Hematopoietic multipotent progenitor cell treated with erythropoietin and hydrocortisone succinate and interleukin-3 and kit ligand, for 17 days (in vitro differentiated cells): ENCODE measurements around the gene GRN.
A peak's percentile ranks its signal among the peaks of the same experiment; 100 is the strongest.
"Not testable (repeated sequence)": the region's sequence is repeated elsewhere in the genome, so short reads cannot be mapped to it uniquely, and the experiment has no call there.

Source experiments
- DNase-seq: peaks from one replicate; pipeline ENCODE4 v3.0.0-alpha.2; 2015; ENCODE audit warnings: low spot score

GRN gene

DNA sequence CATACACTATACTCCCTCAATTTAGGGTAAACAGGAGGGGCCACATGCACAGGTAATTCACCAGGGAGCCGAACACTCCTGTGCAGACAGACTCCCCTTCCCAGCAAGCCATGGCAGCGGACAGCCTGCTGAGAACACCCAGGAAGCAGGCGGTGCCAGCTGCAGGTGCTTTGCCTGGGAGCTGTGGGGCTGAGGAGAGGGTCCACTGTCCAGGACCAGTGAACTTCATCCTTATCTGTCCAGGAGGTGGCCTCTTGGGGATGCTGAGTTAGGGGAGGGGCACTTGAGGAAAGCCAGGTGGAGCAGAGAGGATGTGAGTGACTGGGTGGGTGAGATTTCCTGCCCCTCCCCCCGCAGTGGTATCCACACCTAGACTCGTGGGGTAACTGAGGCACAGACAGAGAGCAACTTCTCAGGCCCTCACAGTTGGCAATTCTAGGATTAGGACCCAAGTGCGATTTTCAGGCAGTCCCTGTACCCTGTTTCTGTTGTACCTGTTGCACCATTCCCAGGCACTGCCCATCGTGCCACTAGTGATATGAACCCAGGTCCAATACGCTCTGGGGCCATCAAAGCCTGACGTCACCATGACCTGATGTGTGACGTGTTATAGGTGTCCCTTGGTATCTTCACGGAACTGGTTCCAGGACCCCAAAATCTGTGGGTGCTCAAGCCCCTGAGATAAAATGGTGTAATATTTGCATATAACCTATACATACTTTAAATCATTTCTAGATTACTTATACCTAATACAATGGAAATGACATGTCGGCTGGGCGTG, 1.2 kb downstream of the GRN start:
- no peak for DNase-seq

DNA sequence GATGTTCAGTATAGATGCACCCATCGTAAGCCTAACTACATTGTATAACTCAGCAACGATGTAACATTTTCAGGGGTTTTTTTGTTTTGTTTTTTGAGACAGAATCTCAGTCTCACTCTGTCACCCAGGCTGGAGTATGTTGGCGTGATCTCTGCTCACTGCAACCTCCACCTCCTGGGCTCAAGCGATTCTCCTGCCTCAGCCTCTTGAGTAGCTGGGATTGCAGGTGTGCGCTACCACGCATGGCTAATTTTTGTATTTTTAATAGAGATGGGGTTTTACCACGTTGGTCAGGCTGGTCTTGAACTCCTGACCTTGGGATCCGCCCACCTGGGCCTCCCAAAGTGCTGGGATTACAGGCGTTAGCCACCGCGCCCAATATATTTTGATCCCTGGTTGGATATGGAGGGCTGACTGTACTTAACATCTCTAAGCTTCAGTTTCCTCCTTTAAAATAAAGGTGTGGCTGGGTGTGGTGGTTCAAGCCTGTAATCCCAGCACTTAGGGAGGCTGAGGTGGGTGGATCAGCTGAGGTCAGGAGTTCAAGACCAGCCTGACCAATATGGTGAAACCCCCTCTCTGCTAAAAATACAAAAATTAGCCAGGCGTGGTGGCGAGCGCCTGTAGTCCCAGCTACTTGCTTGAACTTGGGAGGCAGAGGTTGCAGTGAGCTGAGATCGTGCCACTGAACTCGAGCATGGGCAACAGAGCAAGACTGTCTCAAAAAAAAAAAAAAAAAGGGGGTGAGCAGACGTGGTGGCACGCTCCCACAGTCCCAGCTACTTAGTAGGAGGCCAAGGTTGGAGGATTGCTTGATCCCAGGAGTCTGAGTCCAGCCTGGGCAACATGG, 2.3 kb downstream of the GRN start:
- not testable (repeated sequence) for DNase-seq

GRCh38 chr17:44348234-44348987, 3.3 kb downstream of the GRN start:
- DNase-seq, result no peak

DNA sequence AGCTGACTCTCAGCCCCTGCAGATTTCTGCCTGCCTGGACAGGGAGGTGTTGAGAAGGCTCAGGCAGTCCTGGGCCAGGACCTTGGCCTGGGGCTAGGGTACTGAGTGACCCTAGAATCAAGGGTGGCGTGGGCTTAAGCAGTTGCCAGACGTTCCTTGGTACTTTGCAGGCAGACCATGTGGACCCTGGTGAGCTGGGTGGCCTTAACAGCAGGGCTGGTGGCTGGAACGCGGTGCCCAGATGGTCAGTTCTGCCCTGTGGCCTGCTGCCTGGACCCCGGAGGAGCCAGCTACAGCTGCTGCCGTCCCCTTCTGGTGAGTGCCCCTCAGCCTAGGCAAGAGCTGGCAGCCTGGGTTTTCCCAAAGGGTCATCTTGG, 3.9 kb downstream of the GRN start:
- no peak for DNase-seq

DNA sequence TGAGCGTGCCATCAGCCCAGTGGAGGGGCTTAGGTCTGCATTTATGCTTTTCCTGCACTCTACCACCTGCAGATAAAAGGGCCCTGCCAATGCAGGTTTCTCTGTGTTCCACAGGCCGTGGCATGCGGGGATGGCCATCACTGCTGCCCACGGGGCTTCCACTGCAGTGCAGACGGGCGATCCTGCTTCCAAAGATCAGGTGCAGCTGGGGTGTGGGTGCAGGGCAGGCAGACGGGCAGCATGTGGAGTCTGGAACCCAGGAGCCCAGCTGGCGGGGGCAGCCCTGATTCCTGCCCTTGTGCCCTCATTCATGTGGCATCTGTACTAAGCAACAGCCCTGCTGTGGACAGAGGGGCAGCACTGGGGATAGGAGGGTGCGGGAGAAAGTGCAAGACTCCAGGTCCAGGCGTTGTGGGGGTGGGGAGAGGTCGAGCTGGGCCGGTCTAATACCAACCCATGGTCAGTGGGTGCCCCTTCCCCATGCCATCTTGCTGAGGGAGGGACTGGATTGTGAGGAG, 4.5 kb downstream of the GRN start:
- DNase-seq, result no peak

DNA sequence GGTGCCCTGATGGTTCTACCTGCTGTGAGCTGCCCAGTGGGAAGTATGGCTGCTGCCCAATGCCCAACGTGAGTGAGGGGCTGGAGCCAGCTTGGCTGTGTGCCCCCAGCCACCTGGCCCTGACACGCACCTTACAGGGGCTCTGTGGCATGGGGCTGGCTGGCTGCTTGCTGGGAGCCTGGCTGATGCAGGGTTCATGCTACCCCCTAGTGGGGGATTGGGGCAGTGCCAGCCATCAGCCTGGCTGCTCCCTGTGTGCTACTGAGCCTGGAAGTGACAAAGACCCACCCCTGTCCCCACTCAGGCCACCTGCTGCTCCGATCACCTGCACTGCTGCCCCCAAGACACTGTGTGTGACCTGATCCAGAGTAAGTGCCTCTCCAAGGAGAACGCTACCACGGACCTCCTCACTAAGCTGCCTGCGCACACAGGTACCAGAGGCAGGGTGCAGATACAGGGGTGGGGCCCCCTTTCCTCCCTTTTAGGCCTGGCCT, 5.7 kb downstream of the GRN start:
- peak; percentile 81 for DNase-seq

GRCh38 chr17:44351464-44351863, 6.4 kb downstream of the GRN start:
- DNase-seq, result no peak

- no peak for DNase-seq
These were observed 7.1 kb downstream of the GRN start for GRCh38 chr17:44351961-44352827.

DNA sequence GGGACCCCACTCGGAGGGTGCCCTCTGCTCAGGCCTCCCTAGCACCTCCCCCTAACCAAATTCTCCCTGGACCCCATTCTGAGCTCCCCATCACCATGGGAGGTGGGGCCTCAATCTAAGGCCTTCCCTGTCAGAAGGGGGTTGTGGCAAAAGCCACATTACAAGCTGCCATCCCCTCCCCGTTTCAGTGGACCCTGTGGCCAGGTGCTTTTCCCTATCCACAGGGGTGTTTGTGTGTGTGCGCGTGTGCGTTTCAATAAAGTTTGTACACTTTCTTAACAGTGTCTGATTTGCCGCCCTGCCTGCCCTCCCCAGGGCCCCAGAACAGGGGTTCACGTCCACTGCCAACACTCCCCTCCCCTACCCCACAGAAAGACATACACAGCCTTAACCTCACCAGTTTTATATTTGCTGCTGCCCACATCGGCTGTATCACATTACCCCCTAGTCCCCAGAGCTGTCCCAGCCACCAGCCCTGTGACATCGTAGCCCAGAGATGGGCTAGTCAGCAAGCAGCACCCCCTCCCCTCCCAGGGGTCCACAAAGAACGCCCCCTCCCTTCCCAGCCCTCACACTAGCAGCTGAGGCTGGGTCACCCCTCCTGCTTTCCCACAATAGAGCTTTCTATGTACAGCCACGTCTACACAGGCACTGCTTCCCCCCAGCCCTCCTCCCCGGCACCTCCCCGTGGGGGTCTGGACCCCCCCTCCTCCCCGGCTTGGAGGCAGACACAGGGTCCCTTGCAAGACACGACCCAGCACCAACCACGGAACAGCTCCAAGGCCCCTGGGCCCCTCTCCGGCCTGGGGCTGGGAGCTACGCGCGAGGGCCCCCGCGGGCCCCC, 7.9 kb downstream of the GRN start:
- no peak for DNase-seq

DNA sequence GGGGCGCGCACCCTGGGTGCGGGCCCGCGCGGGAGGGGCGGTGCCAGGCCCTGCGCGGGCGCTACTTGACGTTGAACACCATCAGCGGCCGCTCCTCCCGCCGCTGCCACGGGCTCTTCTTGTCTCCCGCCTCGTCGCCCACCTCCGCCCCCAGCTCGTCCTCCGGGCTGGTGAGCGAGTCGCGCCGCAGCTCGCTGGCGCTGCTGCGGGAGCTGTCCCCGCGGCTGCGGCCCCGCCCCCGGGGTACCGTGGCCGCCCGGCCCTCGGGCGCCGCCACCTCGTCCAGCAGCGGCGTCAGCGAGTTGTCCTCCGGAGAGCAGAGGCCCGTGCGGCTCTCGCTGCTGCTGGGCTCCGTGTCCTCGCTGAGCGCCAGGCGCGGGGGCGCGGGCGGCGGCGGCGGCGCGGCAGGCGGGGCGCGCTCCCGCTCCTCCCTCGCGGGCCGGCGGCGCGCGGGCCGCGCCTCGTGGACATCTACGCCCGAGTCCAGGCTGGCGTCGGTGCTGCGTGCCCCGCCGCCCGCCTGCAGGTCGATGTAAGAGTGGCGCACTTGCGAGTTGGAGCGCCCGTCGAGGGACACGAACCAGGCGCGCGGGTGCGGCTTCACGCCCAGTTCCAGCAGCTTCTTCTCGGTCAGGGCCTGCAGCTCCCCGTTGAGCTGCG, 8.7 kb downstream of the GRN start:
- DNase-seq, result no peak

DNA sequence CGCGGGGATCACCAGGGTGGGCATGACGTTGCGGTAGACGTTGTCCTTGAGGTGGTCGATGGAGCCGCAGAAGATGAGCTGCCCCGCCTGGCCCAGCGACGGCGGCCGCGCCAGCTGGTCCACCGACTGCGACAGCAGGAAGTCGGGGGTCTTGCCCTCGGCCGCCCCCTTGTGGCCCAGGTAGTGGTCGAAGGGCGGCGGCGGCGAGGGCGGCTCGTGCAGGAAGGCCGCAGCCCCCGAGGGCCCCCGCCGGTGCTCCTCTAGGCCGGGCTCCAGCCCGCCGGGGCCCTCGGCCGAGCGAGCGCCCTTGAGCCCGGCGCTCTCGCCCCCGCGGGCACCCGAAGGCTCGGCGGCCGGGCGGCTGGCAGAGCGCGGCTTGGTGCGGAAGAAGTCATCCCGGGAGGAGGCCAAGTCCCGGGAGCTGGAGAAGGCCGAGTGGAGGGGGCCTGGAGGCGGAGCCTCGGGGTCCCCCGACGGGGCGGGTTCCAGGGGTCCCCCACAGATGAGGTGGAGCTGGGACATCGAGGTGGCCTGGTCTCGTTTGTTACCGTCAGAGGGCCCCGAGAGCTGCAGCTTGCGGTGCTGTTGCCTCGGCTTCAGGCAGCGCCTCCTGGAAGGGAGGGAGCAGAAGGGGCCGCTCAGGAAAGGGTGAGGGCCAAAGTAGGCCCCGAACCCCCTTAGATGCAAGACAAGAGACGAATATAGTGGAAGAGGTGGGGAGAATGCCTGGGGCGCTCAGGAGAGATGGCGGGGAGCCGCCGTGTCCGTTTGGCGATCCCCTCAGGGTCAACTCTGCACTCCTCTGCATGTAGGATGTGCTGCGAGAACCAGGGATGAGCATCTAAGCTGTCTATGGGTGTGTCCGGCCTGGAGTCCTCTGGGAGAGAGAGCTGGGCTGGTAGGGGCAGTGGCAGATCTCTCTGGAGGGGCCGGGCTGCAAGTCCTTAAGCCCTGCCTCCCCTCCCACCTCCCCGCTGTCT, 9.8 kb downstream of the GRN start:
- no peak for DNase-seq

DNA sequence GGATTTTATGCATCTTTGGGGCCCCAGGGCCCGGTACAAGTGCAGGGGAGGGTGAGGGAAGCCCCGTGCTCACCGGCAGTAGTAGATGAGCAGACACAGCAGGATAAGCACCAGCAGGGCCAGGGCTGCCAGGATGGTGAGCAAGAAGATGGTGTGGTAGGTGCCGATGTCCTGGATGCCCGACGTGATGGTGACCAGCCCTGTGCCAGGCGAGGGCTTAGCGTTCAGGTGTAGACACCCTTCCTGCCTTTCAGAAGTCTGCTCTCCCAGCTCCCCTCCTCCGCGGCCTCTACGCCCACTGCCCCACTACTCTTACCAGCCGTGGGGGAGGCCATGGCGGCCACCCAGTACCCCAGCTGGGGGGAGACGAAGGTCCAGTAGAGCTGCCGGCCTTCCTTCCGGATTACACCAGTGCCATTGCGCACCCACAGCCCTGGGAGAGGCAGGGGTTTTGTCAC, 10.6 kb downstream of the GRN start:
- DNase-seq, result no peak

- no peak for DNase-seq
These were observed 11.1 kb downstream of the GRN start for GRCh38 chr17:44356241-44356640.

DNA sequence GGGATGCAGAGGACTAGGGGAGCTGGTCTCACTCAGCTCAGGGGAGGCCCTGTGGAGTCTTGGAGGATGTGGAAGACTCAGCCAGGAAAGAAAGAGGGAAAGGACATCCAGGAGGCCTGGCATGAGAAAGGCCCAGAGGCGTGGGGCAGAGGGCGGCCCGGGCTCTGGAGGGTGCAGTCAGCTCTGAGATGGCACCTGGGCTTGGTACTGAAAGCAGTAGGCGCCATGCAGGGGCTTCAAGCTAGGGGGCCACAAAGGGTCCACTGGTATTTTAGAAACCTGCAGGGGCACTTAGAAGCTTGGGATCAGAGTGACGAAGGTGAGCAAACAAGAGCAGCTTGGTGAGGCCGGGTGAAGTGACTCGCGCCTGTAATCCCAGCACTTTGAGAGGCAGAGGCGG, 13.0 kb downstream of the GRN start:
- no peak for DNase-seq

DNA sequence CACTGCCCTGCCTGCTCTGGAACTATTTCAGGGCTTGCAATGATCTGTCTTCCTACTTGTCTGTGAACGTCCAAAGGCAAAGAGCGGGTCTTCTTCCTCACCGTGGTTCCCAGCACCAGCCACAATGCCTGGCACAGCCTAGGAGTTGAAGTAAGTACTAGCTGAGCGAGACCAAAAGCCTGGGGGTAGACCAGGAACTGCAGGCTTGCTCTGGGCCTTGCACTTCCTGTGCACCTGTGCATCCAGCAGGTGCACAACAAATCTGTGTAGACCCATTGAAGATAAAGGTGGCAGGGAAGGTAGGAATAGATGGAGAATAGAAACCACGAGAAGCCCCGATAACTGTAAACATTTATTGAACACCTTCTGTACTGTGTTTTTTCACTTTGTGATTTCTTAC, 13.9 kb downstream of the GRN start:
- DNase-seq, result no peak

DNA sequence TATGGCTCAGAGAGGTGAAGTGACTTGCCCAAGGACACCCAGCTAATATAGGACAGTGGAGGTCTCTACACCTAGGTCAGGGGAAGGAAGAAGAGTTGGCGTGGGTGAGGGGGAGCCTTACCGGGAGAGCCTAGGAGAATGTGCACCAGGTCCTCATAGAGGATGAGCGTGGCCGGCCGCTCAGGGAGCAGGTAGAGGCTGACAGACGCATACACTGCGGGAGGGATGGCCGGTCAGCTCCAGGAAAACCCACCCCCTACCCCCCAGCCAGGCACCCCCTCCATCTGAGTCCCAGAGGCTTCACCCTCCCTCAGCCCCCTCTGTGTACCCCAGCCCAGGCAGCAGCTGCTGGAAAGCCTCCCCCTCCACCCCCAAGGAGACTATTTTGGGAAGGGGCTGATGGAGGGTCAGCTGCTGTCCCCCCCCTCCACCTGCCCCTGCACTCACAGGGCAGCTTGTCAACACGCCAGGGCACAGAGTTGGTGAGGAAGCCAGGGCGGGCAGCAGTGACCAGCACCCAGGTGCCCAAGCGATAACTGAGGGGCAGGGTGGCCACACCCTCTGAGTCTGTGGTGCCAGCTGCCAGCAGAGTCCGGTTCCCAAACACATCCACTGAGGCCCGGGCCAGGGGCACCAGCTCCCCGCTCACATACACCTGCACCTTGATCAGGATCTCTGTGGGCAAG, 14.5 kb downstream of the GRN start:
- DNase-seq, result no peak

DNA sequence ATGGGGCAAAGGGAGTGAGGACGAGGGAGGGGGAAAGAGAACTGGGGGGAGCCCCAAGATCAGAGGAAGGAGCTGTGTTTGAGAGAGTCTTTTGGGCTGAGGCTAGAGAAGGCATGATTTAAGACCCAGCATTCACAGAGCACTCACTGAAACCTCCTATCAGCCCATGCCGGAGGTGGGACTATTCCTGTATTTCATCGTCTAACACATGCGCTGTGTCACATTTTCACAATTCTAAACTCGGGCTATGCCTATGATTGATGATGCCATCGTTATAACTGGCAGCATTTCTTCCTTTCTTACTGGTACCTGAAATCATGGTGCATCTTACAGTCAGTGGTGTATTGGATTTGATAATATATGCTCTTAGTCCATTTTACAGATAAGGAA, 15.0 kb downstream of the GRN start:
- no peak for DNase-seq

GRCh38 chr17:44360826-44361225, 15.7 kb downstream of the GRN start:
- DNase-seq, result no peak
